Astrocyte (in vitro differentiated cells and primary cell): ENCODE data around the gene HMGB1. TPM values are rescaled to one million over a fixed set of nuclear protein-coding genes. Genes with fewer than 3 reads are reported as not detected.

ENCODE experiments used
- DNase-seq: peaks from one replicate; pipeline ENCODE4 v3.0.0-alpha.2; 2010; ENCODE audit warnings: low read depth
- FAIRE-seq: peaks from 2 replicates; lab custom pipeline; 2011; peaks lifted over from hg19 to GRCh38; lab: Jason Lieb, UNC
- H2AFZ ChIP-seq: 2 replicates; pipeline ENCODE4 v1.6.0; 2012; ENCODE audit warnings: low read depth, low read length, inconsistent platforms
- H3K27ac ChIP-seq: 2 replicates; pipeline ENCODE4 v1.5.1; 2011; ENCODE audit warnings: low read depth, low read length, inconsistent platforms
- H3K27me3 ChIP-seq: 2 replicates; pipeline ENCODE4 v1.6.0; 2011; ENCODE audit warnings: low read length, inconsistent platforms; ENCODE audit not compliant: insufficient read depth
- H3K36me3 ChIP-seq: 2 replicates; pipeline ENCODE4 v1.5.1; 2011; ENCODE audit warnings: low read length, inconsistent platforms; ENCODE audit not compliant: insufficient read depth
- H3K4me1 ChIP-seq: 2 replicates; pipeline ENCODE4 v1.5.1; 2011; ENCODE audit warnings: low read length, inconsistent platforms; ENCODE audit not compliant: insufficient read depth
- H3K4me2 ChIP-seq: 2 replicates; pipeline ENCODE4 v1.6.0; 2012; ENCODE audit warnings: low read length, inconsistent platforms
- H3K4me3 ChIP-seq: 2 replicates; pipeline ENCODE4 v1.5.1; 2011; ENCODE audit warnings: low read depth, mild to moderate bottlenecking, low read length, inconsistent platforms; ENCODE audit not compliant: insufficient read depth
- H3K79me2 ChIP-seq: 2 replicates; pipeline ENCODE4 v1.6.0; 2012; ENCODE audit warnings: mild to moderate bottlenecking, low read length, inconsistent platforms; ENCODE audit not compliant: insufficient read depth
- H3K9ac ChIP-seq: 2 replicates; pipeline ENCODE4 v1.6.0; 2012; ENCODE audit warnings: mild to moderate bottlenecking, low read length, inconsistent platforms
- H3K9me3 ChIP-seq: 2 replicates; pipeline ENCODE4 v1.5.1; 2012; ENCODE audit warnings: low read depth, mild to moderate bottlenecking, low read length, inconsistent platforms; ENCODE audit not compliant: insufficient read depth
- H4K20me1 ChIP-seq: 2 replicates; pipeline ENCODE4 v1.6.0; 2012; ENCODE audit warnings: low read length, inconsistent platforms; ENCODE audit not compliant: insufficient read depth
- H3K27ac Mint-ChIP-seq: one replicate; pipeline ENCODE4 v1.8.0; 2021; ENCODE audit warnings: mild to moderate bottlenecking, mixed read lengths; ENCODE audit not compliant: unreplicated experiment
- H3K27me3 Mint-ChIP-seq: one replicate; pipeline ENCODE4 v1.8.0; 2021; ENCODE audit warnings: low read depth, mixed read lengths; ENCODE audit not compliant: unreplicated experiment
- H3K36me3 Mint-ChIP-seq: one replicate; pipeline ENCODE4 v1.8.0; 2021; ENCODE audit warnings: low read depth, mixed read lengths; ENCODE audit not compliant: unreplicated experiment
- H3K4me1 Mint-ChIP-seq: one replicate; pipeline ENCODE4 v1.8.0; 2021; ENCODE audit warnings: low read depth, mixed read lengths; ENCODE audit not compliant: unreplicated experiment
- H3K4me3 Mint-ChIP-seq: one replicate; pipeline ENCODE4 v1.8.0; 2021; ENCODE audit warnings: mild to moderate bottlenecking, moderate library complexity, mixed read lengths; ENCODE audit not compliant: unreplicated experiment
- H3K9me3 Mint-ChIP-seq: one replicate; pipeline ENCODE4 v1.8.0; 2021; ENCODE audit warnings: mild to moderate bottlenecking, mixed read lengths; ENCODE audit not compliant: unreplicated experiment
- EZH2 ChIP-seq: IDR thresholded peaks from 2 replicates; pipeline ENCODE4 v1.6.1; 2012; ENCODE audit warnings: mild to moderate bottlenecking, low read length, inconsistent platforms; ENCODE audit not compliant: insufficient read depth
- total RNA-seq: library from RNA; stranded (reverse); gene quantifications from 2 replicates; pipeline ENCODE4 v1.2.1, GENCODE V29; 2021
- TF ChIP-seq, protein P1 (sequence below): IDR thresholded peaks from 2 replicates; pipeline ENCODE4 v1.5.1; 2011; ENCODE audit warnings: low read depth, mild to moderate bottlenecking, inconsistent platforms, low read length, moderate library complexity; ENCODE audit not compliant: insufficient read depth

The HMGB1 gene
- total RNA-seq, 1 donor from 2014 or later = 200 TPM

DNA sequence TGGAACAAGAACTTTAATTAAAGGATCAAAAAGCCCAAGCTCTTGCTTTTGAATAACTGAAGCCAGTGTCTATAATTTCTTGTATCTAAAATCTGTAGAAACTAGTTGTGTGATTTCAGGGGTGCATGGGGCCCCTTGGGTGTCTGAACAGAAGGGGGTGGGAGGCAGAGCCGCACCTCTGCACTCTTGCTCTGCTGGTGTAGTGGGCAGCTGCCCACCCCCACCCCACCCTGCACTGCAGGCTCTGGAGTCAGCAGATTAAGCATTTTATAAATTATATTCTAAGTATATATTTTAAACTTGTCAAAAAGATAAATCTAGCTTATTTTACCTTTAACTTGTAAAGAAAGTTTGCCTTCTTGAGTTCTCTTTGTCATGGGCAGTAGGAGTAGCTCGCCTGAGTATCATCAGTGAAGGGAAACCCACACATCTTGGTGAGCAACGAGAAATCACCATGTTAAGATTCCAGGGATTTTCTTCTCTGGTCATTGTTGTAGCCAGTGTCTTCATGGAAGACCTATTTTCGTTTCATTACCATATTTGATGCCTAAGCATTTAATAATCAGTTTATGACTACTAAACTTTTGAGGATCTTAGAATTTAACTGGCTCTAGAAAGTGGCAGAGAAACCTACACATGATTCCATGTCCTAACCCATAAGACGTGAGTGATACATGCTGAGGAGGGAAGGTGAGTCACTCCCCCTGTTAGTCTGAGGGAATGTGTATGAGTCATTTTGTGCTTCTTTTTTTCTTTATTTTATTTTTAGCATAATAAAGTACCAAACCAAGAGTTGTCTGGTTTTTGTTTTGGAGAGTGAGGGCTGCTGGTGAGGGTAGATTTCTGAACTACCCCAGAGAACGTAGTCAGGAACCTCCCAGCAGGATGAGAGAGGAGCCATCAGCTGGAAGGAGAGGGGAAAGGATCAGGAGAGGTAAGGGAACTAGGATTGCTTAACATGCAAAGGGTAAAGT is 35.7 kb downstream of the HMGB1 start:
- H3K27ac ChIP-seq = peak overlapping the region; percentile 71
- no peaks in the 10 kb centered on the region for H3K79me2 ChIP-seq
- Mint-ChIP-seq H3K4me3 (peak overlapping the region; percentile 43), H3K36me3 (peaks cover 4% of the 10 kb centered on the region), H3K9me3 (no peaks in the 10 kb centered on the region), H3K27ac (peak overlapping the region; percentile 90), H3K4me1 (peaks cover 30% of the 10 kb centered on the region), H3K27me3 (peaks cover 5% of the 10 kb centered on the region)
- peak; percentile 32 for FAIRE-seq
- H3K4me3 ChIP-seq = peak overlapping the region; percentile 22
- H3K36me3 ChIP-seq = no peaks in the 10 kb centered on the region
- no peak for TF ChIP-seq EZH2
- TF ChIP-seq, protein P1, sequence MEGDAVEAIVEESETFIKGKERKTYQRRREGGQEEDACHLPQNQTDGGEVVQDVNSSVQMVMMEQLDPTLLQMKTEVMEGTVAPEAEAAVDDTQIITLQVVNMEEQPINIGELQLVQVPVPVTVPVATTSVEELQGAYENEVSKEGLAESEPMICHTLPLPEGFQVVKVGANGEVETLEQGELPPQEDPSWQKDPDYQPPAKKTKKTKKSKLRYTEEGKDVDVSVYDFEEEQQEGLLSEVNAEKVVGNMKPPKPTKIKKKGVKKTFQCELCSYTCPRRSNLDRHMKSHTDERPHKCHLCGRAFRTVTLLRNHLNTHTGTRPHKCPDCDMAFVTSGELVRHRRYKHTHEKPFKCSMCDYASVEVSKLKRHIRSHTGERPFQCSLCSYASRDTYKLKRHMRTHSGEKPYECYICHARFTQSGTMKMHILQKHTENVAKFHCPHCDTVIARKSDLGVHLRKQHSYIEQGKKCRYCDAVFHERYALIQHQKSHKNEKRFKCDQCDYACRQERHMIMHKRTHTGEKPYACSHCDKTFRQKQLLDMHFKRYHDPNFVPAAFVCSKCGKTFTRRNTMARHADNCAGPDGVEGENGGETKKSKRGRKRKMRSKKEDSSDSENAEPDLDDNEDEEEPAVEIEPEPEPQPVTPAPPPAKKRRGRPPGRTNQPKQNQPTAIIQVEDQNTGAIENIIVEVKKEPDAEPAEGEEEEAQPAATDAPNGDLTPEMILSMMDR = no peak
- H3K4me1 ChIP-seq = peaks cover 27% of the 10 kb centered on the region
- H3K27me3 ChIP-seq = no peaks in the 10 kb centered on the region
- no peaks in the 10 kb centered on the region for H4K20me1 ChIP-seq
- H3K4me2 ChIP-seq = peak overlapping the region; percentile 78
- DNase-seq = peak; percentile 94
- H3K9ac ChIP-seq = peak overlapping the region; percentile 42
- H3K9me3 ChIP-seq = no peaks in the 10 kb centered on the region
- peak overlapping the region; percentile 35 for H2AFZ ChIP-seq

DNA sequence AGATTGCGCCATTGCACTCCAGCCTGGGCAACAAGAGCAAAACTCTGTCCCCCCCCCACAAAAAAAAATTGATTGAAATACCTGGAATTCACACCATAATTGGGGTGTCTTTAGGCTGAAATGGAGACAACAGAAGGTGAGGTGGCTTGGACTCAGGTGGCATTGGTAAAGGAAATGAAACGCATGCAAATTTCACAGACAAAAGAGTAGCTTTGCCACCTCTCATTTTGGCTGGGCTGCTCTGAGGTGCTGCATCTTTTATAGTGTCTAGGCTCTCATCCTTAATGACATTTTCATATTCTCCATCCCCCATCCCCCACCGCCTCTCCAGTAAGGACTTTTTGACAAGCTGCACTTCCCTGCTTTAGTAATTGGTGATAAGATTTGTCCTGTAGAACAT is 36.5 kb downstream of the HMGB1 start:
- no peaks in the 10 kb centered on the region for H3K9me3 ChIP-seq
- Mint-ChIP-seq H3K4me1 (peaks cover 30% of the 10 kb centered on the region), H3K27ac (peak overlapping the region; percentile 77), H3K27me3 (peaks cover 6% of the 10 kb centered on the region), H3K36me3 (peaks cover 4% of the 10 kb centered on the region), H3K9me3 (no peaks in the 10 kb centered on the region), H3K4me3 (no peak overlapping the region)
- no peak for DNase-seq
- H4K20me1 ChIP-seq = no peaks in the 10 kb centered on the region
- peak overlapping the region; percentile 0 for H3K4me2 ChIP-seq
- H3K4me3 ChIP-seq = no peak overlapping the region
- no peak for FAIRE-seq
- H3K27me3 ChIP-seq = no peaks in the 10 kb centered on the region
- H3K27ac ChIP-seq = no peak overlapping the region
- H3K79me2 ChIP-seq = no peaks in the 10 kb centered on the region
- no peak overlapping the region for H3K9ac ChIP-seq
- no peaks in the 10 kb centered on the region for H3K36me3 ChIP-seq
- no peak overlapping the region for H2AFZ ChIP-seq
- peaks cover 27% of the 10 kb centered on the region for H3K4me1 ChIP-seq
- TF ChIP-seq, protein P1 = no peak
- TF ChIP-seq EZH2 = no peak

- Histone ChIP-seq H3K9me3 (no peaks in the 10 kb centered on the region), H4K20me1 (no peaks in the 10 kb centered on the region), H3K4me1 (peaks cover 8% of the 10 kb centered on the region), H3K27ac (no peak overlapping the region), H3K9ac (no peak overlapping the region), H3K79me2 (no peaks in the 10 kb centered on the region), H3K4me2 (no peak overlapping the region), H2AFZ (no peak overlapping the region), H3K27me3 (no peaks in the 10 kb centered on the region), H3K4me3 (no peak overlapping the region), H3K36me3 (no peaks in the 10 kb centered on the region)
- Mint-ChIP-seq H3K4me1 (peaks cover 9% of the 10 kb centered on the region), H3K36me3 (peaks cover 7% of the 10 kb centered on the region), H3K4me3 (no peak overlapping the region), H3K27ac (no peak overlapping the region), H3K9me3 (no peaks in the 10 kb centered on the region), H3K27me3 (peaks cover 14% of the 10 kb centered on the region)
- DNase-seq = no peak
- FAIRE-seq = no peak
- TF ChIP-seq, protein P1 = no peak
- no peak for TF ChIP-seq EZH2
Measured at GRCh38 chr13:30423891-30424290, 41.8 kb downstream of the HMGB1 start.
